Astrocyte (in vitro differentiated cells and primary cell): ENCODE results near the gene KRTAP19-4.

Experiments used
- EZH2 ChIP-seq: IDR thresholded peaks from 2 replicates; pipeline ENCODE4 v1.6.1; 2012; ENCODE audit warnings: mild to moderate bottlenecking, low read length, inconsistent platforms; ENCODE audit not compliant: insufficient read depth
- TF ChIP-seq, protein P1 (sequence below): IDR thresholded peaks from 2 replicates; pipeline ENCODE4 v1.5.1; 2011; ENCODE audit warnings: low read depth, mild to moderate bottlenecking, inconsistent platforms, low read length, moderate library complexity; ENCODE audit not compliant: insufficient read depth

DNA sequence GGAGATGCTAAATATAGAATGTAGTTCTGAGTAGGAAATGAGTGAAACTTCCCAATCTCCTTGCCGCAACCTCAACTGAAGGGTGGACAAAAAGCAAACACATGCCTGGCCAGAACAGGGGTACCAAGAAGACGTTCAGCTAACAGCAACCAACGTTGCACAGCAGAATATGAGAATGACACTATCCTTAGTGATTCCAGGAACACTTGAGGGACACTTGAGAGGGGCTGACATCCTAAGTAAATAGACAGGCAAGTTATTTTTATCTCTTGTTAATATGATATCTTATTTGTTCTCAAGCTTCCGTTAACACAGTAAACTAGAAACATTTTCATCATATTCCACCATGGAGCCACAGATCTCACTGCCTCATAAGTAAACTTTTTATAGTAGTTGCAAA lies 17.7 kb downstream of the KRTAP19-4 start:
- TF ChIP-seq, protein P1, sequence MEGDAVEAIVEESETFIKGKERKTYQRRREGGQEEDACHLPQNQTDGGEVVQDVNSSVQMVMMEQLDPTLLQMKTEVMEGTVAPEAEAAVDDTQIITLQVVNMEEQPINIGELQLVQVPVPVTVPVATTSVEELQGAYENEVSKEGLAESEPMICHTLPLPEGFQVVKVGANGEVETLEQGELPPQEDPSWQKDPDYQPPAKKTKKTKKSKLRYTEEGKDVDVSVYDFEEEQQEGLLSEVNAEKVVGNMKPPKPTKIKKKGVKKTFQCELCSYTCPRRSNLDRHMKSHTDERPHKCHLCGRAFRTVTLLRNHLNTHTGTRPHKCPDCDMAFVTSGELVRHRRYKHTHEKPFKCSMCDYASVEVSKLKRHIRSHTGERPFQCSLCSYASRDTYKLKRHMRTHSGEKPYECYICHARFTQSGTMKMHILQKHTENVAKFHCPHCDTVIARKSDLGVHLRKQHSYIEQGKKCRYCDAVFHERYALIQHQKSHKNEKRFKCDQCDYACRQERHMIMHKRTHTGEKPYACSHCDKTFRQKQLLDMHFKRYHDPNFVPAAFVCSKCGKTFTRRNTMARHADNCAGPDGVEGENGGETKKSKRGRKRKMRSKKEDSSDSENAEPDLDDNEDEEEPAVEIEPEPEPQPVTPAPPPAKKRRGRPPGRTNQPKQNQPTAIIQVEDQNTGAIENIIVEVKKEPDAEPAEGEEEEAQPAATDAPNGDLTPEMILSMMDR, result no peak
- no peak for TF ChIP-seq EZH2
